Measurements from ENCODE around the gene MSMP. TPM values are rescaled to one million over a fixed set of nuclear protein-coding genes. Genes with fewer than 3 reads are reported as not detected.

MSMP gene
- total RNA-seq, 1 donor from 2014 or later = not detected

DNA sequence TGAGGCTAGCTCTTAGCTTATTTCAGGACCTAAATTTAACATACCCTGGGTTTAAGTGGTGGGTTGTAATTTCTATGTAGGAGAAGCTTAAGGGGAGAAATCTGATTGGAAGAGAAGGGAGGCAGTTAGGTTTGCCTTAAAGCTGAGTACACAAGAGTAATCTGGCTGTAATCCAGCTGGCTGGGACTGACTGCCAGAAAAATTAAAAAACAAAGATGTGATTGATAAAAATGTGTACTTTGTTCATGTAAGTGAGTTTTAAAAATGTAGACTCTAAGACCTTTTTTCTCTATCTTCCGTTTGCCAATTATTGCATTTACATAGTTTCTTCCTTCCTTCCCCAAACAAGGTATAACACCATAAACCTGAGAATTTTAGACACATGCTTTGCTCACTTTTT is 17.5 kb upstream of the MSMP start:
- intact Hi-C loops (cut with micrococcal nuclease) = no loop called here

DNA sequence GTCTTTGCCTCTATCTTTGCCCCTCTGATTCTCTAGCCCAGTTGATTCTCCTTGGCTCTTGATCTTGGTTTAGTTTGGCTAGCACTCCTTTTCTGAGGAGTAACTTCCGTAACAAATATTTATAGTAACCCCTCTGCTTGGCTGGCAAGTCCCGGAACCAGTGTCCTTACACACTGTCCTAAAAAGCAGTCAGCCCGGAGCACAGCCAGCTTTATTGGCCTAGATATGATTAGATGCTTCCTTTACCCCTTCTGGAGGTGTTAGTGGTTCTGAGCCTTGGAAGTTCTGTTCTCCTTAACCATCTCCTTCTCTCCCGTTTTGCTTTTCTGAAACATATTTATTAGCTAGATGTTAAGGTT is 17.0 kb upstream of the MSMP start:
- intact Hi-C loops (cut with micrococcal nuclease) = no loop called here

DNA sequence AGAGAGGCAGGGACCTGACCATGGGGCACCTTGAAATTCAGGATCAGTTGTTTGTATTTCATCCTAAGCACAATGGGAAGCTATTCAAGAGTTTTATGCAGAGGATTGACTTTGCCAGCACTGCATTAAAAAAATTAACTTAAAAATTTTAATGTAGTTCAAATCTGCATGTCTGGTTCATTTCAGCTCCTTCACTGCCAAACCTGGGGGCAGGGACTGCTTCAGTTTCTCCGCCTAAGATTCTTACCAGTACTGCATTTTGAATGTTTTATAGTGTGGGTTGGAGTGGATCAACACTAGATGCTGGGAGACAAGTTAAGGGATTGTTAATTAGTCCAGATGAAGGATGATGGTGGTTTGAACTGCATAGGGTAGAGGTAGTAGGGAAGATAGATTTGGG is 15.7 kb upstream of the MSMP start:
- intact Hi-C loops (cut with micrococcal nuclease) = no loop called here

DNA sequence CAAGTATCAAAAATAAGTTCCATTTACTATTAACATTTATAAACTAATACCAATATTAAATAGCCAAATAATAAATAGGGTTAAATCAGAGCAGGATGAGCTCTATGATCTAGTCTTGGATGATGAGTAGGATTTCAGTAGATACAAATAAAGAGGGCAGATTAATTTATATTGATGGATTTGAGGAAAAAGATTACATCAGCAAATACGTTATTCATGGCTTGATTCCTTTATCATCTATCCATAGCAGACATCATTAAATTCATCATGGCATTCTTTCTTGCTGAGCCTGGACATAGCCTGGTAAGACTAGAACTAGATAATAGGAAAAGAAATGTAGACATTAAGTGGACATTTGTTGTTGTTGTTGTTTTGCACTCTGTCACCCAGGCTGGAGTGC is 13.4 kb upstream of the MSMP start:
- intact Hi-C loops (cut with micrococcal nuclease) = no loop called here

DNA sequence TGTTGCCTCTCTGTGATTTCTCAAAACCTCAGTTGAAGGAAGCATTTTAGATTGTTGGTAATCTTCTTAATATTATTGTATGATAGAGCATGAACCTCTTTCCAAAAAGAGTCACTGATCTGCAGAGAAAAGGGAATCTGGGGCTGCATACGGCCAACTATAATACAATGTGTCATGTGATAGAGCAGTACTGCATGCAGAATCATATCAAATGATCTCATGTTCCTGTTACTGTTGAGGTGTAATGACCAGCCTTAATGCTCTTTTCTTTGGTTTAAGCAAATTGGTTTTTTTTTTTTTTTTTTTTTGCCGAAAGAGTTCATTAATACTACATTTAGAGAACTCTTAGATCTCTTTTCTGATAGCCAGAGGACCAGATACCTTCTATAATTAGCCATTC is 12.9 kb upstream of the MSMP start:
- intact Hi-C loops (cut with micrococcal nuclease) = no loop called here

DNA sequence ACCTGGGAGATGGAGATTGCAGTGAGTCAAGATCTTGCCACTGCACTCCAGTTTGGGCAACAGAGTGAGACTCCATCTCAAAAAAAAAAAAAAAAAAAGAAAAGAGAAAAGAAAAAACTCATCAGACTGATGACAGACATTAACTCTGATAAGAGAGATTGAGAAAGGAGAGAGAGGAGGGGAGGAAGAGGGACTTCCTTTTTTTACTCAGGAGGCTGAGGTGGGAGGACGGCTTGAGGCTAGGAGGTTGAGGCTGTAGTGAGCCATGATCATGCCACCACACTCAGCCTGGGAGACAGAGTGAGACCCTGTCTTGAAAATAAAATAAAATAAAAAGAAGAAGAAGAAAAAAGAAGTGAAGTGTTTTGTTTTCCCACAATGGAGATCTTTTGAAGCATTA is 9.7 kb upstream of the MSMP start:
- intact Hi-C loops (cut with micrococcal nuclease) = no loop called here

DNA sequence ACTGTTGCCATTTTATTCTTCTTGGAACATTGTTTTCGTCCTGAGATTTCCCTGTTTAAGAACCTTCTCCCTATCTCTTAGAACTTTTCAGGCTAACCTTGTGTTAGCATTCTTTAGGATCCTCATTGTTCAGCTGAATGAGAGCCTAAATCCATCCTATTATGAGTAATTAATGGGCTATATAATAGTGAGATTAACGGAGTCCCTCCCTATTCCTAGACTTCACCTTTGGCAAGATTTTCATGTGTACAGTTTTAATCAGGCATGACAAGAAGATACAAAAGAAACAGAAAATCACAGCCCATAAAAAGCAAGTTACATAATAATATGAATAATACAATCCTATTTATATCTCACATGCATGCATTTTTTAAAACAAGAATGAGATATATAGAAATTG is 9.1 kb upstream of the MSMP start:
- intact Hi-C loops (cut with micrococcal nuclease) = no loop called here

DNA sequence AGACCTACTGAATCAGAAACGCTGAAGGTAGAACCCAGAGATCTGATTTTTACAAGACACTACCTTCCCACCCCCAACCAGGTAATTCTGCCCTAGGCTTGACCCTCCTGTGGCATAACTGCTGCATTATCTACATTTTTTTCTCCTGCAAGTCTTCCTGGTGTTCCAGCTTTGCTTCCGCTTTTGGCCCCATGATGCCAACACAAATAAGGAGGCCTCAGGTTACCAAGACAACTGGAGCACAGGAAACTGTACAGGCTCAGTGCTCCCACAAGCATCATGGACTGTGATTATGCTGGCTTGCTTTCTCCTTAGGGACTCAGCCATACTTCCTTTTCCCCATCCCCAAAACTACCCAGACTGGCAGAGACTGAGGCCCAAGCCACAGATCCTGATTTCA is 6.6 kb upstream of the MSMP start:
- intact Hi-C loops (cut with micrococcal nuclease) = no loop called here

DNA sequence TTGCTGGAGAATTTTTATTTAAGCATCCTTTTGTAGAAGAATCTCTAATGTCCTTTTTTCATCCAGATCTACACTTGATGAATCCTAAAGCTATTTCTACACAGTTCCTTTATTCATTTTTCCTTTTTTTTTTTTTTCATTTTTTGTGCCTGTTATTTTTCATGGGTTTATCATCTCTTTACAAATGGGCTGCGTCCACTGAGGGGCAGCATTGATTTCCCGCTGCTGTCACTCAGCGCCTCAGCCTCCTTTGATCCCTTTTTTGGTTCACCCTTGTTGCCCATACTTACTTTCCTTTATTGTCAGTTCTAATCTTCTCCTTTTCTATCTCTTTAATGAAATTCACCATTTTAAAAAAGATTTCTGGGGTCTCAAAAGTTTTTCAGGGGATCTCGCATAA is 5.7 kb upstream of the MSMP start:
- intact Hi-C loops (cut with micrococcal nuclease) = loop anchor here (5.0 to 10.0 kb wide), 3 partner anchors 433 to 815 kb away; partner anchors contain the start of genes CLTA, GNE and MELK

DNA sequence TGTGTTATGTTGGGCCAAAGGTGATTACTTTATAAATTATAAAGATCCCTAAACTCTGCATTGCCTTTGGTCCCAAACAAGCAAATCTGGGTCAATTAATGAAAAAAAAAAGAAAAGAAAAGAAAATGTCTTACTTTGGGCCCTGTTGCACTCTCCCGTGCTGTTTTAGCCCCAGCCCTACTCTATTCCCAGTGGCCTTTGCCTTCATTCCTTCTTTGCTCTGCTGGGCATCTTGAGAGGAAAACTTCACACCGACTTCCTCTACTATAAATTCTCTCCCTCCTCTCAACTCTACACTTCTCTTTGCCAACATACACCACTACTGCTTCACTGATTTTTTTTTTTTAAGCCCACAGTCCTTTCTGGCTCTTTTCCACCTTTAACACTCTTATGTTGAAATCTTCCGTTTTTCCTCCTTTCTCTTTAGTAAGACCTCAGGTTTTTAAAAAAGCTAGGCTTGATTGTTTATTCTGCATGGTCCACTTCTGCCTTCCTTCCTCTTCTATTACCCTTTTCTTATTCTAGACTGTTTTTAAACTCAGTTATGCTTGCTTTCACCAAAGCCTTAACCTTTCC is 4.5 kb upstream of the MSMP start:
- intact Hi-C loops (cut with micrococcal nuclease) = loop anchor here (5.0 to 10.0 kb wide), 3 partner anchors 434 to 816 kb away; partner anchors contain the start of genes CLTA, GNE and MELK

DNA sequence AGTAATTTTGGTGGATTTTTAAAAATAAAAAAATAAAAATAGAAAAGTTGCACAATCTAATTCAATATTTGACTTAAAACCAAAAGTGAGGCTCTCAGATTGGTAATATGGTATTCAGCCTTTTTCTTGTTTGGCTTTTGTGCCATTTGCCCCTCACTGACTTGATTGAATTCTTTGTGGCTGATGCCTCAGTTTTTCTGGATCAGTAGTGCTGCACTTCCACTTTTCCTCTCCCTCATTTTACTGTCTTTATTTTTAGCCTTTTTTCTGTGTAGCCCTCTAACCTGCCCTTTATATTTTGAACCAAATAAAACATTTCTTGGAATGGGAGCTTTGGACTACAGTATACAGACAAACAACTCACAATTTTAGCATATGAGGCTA is 3.8 kb upstream of the MSMP start:
- intact Hi-C loops (cut with micrococcal nuclease) = loop anchor here (2.0 to 10.0 kb wide), 4 partner anchors 33 to 817 kb away; partner anchors contain the start of genes CLTA, GNE, MELK and NPR2

DNA sequence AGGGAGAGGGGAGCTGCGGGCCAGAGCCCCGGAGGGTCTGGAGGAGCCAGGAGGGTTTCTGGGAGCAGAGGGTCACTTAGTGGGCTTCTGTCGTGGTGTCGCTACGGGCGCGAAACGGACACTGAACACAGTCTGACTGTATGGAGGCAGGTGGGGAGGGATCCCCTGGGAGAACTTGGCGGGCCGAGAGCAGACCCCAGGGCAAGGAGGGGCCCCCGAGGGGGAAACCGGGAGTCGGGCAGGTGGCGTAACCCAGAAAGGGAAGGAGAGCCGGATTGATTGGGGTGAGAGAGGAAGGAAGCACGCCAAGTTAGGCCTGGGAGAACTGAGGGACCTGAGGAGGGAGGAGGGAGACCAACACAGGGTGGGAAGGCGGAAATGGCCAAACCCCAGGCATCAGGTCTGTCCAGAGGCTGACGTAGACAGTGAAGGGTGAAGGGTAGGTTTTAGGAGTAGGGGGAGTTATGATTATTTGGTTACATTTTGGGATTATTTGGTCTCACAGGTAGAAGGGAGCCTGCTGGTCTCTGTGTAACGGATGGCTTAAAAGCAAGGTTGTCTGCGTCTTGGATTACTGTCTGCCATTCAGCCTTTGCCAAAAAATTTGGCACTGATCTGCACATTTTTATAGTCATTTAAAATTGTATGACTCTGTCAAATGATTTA is 3.3 kb upstream of the MSMP start:
- intact Hi-C loops (cut with micrococcal nuclease) = loop anchor here (2.0 to 10.0 kb wide), 4 partner anchors 33 to 817 kb away; partner anchors contain the start of genes CLTA, GNE, MELK and NPR2

DNA sequence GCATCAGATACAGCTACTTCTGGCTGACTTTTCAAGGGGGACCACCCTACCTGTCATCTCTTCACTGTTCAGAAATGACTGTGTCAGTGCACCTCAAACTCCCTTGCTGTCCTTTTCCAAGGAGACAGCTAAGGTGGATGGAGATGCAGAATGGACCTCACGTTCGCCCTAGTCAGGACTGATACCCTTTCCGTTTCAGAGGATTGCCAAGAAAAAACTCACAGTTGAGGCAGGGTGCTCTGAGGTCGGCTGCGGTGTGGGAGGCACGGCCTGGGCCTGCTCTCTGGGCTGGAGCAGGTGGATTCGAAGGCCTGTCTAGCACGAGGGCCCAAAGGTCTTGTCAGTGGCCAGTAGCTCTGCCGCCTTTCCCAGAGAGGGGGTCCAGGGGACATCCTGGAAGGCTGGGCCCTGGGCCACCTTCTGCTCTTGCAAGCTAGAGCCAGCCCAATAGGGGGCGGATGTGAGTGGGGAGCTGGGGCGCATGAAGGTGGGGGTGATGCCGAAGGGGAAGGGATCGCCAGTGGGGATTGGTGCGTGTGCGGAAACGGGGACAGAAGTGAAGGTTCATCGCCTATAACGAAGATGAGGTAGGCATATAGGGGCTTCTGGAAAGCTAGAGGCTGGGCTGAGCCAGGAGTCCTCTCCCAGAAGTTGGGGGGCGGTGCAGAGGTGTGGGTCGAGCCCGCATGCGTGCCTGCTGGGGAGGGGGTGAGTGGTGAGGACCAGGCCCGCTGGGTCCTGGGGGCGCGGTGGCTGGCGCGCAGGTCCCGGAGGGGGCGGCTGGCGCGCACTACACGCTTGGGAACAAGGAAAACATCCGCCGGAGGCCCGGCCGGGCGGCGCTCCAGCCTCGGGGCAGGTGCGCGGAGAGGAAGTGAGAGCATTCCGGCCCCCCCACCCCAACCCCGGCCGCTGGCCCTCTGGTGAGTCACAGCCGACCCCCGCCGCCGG is 2.5 kb upstream of the MSMP start:
- intact Hi-C loops (cut with micrococcal nuclease) = loop anchor here (1.0 to 10.0 kb wide), 8 partner anchors 8 to 818 kb away; partner anchors contain the start of genes CLTA, CREB3, GNE and MELK

DNA sequence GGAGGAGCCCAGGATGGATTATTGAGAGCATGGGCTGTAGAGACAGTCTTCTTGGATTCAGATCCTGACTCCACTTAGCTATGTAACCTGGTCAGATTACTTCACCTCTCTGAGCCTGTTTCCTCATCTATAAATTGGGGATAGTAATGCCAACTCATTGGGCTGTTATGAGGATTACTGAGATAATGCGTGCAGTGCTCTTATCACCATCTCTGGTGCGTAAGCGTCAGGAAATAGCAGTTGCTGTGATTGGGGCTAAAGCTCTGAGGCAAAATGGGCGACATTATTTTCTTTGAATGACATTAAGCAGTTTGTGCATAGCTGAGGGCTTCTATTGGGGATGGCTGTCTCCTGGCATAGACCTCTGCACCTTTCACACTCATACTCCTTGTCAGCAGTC is 995 bp upstream of the MSMP start:
- intact Hi-C loops (cut with micrococcal nuclease) = loop anchor here (5.0 to 10.0 kb wide), 3 partner anchors 437 to 820 kb away; partner anchors contain the start of genes CLTA, GNE and MELK

DNA sequence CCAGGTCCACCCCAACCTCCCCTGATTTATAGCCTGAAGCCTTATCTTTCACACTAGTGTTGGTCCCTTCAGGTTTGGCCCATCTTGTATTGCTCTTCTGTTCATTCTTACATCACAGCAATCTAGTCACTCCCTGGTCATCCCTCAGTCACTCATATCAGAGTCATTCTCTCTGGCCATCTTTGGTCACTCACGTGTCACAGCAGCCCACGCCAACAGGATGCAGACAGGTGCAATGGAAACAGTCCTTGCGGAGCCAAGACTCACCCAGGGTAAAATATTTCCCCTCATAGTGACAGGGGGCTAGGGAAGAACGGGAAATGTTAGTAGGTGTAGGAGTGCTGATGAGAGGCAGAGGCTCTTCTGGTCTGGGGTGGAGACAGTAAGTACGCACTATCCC is 610 bp downstream of the MSMP start:
- intact Hi-C loops (cut with micrococcal nuclease) = loop anchor here (10.0 kb wide), 1 partner anchor 821 kb away; the partner anchor contains the start of gene MELK

DNA sequence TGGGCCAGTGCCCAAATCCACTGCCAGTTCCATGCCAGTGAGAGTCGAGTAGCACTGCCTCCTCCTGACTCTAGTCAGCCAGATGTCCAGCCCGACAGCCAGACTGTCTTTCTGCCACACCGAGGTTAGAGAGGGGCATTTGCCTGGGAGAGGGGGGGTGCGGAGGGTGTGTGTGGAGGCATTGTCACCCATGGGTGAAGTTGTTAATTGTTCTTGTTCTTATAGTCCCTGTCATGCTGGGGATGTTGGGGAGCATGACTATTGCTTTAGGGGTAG is 3.9 kb downstream of the MSMP start:
- intact Hi-C loops (cut with micrococcal nuclease) = loop anchor here (10.0 kb wide), 1 partner anchor 825 kb away; the partner anchor contains the start of gene MELK

DNA sequence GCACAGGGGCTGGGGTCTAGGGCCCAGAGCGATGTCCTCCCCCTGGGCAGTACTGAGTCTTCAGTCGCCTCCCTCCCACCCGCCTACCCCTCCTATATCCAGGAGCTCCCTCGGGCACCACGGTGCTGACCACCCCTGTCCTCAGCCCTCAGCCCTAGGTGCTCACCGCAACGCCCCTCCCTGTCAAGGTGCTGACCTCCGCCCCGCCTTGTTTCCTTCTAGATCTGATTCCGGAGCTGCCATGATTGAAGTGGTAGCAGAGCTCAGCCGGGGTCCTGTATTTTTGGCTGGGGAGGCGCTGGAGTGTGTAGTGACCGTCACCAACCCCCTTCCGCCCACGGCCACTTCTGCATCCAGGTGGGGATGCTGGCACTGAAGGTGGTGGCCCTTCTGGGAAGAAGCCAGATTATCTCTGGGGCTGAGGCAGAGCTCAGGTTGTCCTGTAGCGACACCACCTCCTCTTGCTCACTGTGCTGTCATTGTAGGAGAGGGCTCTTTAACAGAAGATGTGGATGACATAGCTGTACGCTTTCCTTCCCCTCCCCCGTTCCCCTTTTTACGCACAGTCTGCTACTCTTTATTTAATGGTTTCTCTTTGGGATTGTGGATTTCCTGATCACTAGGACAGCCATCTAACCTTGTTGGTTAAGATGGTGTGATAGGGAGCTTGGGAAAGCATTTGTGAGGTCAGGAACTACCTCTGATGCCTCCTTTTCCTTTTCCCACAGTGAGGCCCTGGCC is 4.4 kb downstream of the MSMP start:
- intact Hi-C loops (cut with micrococcal nuclease) = loop anchor here (1.0 to 10.0 kb wide), 6 partner anchors 17 to 1370 kb away; partner anchors contain the start of genes CREB3, MELK, TLN1 and TMEM8B

DNA sequence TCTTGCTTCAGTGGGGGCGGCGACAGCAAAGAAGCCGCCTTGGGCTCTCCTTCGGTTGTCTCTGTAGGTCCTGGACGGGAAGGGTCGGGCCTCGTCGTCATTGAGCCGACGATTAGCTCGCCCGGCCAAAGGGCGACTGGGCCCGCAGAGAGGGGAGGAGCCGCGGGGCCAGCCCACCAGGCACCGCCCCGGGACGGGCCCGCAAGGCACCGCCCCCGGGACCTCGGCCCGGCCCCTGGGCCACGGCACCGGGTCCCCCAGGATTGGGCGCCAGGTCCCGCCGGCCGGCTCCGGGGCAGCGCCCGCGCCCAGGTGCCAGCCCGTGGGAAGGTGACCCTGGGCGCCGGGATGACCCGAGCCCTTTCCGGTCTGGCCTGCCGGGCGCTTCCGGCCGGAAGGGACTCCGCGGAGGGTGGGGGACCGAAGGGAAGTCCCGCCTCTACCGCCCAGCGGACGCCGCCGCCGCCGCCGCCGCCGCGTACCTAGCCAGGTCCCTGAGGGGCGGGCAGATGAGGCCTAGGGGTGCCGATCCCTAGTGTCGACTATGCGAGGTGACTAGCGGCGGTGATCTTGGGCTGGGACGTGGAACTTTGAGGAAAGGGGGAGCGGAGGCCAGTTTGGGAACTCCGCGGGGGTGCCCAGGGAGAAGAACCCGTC is 5.1 kb downstream of the MSMP start, which contains the start of the genes GBA2 and RGP1:
Gene GBA2, minus strand, starts transcription at position 371 of the 657 bp plus-strand sequence. CDS start 524 bp downstream, outside the sequence.
Gene RGP1, plus strand, starts transcription at position 430 of the 657 bp plus-strand sequence. CDS start 469 bp downstream, outside the sequence.
- intact Hi-C loops (cut with micrococcal nuclease) = loop anchor here (1.0 kb wide), 9 partner anchors 7 to 1370 kb away; partner anchors contain the start of genes CREB3, HINT2, TLN1 and TMEM8B

DNA sequence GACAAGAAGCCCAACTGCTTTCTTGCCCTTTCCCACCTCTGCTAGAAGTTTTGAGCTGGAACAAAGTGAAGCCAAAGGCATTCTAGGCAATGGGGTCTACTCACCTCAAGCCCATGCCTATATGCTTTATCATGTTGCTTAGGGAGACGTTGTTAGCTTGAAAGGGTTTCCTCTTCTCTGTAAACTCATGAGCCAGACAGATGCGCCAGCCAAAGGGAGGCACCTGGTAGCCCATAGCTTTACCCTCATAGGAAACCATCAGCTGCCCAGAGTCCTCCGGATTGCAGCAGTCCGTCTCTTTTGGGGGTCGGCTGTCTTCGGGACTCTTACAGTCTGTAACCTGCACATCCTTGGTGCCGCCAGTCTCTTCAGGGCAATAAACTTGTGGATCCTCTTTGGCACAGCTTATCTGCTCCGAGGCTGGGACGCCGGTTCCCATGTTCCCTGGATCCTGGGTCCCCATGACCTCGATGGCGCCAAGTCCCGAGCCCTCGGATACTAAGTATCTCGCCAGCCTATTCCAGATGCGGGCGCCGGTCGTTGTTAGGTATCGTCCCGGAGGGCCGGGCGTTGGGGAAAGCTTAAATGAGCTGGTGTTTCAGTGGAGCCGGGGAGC is 5.7 kb downstream of the MSMP start:
- intact Hi-C loops (cut with micrococcal nuclease) = loop anchor here (1.0 kb wide), 4 partner anchors 8 to 637 kb away; partner anchors contain the start of gene HINT2

DNA sequence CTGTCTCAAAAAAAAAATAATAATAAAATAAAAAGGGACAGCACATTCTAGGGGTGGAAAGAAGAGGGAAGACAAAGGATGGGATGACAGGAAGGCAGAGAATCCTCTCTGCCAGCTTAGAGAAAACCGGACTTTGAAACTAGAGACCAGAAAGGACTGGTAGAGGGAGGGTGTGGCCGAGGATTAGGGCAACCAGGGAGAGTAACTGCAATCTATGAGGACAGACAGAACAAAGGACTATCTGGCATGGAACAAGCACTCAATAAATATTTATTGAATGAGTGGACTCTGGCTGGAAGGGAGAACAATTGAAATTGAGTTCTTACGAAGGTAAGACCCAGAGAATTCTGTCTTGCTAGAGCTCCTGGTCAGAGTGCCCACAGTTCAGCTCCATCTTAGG is 7.5 kb downstream of the MSMP start:
- intact Hi-C loops (cut with micrococcal nuclease) = no loop called here
